Endothelial cell of umbilical vein (primary cell): ENCODE data around the gene SYNE3. TPM values are rescaled to one million over a fixed set of nuclear protein-coding genes. Genes with fewer than 3 reads are reported as not detected.

Source experiments
- BruUV-seq: library from RNA; stranded (reverse); fragments of 400-500 nt; replicated peaks from 2 replicates; lab custom pipeline; 2021; lab: Mats Ljungman, UMichigan
- CTCF ChIA-PET: fragments of 300-600, 350-600 bp; sonication (Branson Sonifier 250); formaldehyde crosslinking; loops from one replicate; lab custom pipeline; 2021; ENCODE audit warnings: antibody characterized with exemption, inconsistent platforms; lab: Charles Lee
- POLR2A ChIA-PET: fragments of 300-600, 350-600 bp; sonication (Branson Sonifier 250); formaldehyde crosslinking; loops from one replicate; lab custom pipeline; 2021; ENCODE audit warnings: antibody characterized with exemption, inconsistent platforms; lab: Charles Lee
- DNase-seq: peaks from one replicate; pipeline ENCODE4 v3.0.0-alpha.2; 2011; ENCODE audit warnings: low read depth, low spot score
- FAIRE-seq: peaks from 2 replicates; lab custom pipeline; 2011; peaks lifted over from hg19 to GRCh38; lab: Jason Lieb, UNC
- H2AFZ ChIP-seq: 2 replicates; pipeline ENCODE4 v1.6.0; 2012; ENCODE audit warnings: low read depth, low read length, control low read depth, inconsistent platforms
- H3K27ac ChIP-seq: 2 replicates; pipeline ENCODE4 v1.5.1; 2011; ENCODE audit warnings: low read depth, mild to moderate bottlenecking, control low read depth, low read length, moderate library complexity; ENCODE audit not compliant: insufficient read depth
- H3K27me3 ChIP-seq, 2 experiments: 2 replicates each; pipeline versions ENCODE4 v1.6.0 to v1.6.1; 2011; ENCODE audit warnings: low read length in 2 of 2, mixed read lengths in 1 of 2; ENCODE audit not compliant: control insufficient read depth in 2 of 2, insufficient read depth in 2 of 2
- H3K36me3 ChIP-seq, 2 experiments: 2 replicates in 1 of 2; 3 replicates in 1 of 2; pipeline ENCODE4 v1.5.1; 2011; ENCODE audit warnings: low read length in 2 of 2, mild to moderate bottlenecking in 1 of 2, moderate library complexity in 1 of 2; ENCODE audit not compliant: control insufficient read depth in 2 of 2, insufficient read depth in 2 of 2; ENCODE audit errors: extremely low read depth in 1 of 2
- H3K4me1 ChIP-seq: 3 replicates; pipeline ENCODE4 v1.5.1; 2011; ENCODE audit warnings: mild to moderate bottlenecking, low read length; ENCODE audit not compliant: control insufficient read depth, insufficient read depth; ENCODE audit errors: extremely low read depth
- H3K4me2 ChIP-seq: 2 replicates; pipeline ENCODE4 v1.6.1; 2011; ENCODE audit warnings: low read length, control low read depth, mixed read lengths; ENCODE audit not compliant: insufficient read depth
- H3K4me3 ChIP-seq, 3 experiments: fragments of 200-600 bp in 1 of 3; sonication (generic), shearing (Covaris generic) in 1 of 3; replicated peaks in 1 of 3; 2 replicates each; pipeline ENCODE4 v1.5.1; 2011 to 2016; ENCODE audit warnings: control low read depth in 3 of 3, low read length in 3 of 3, mild to moderate bottlenecking in 2 of 3, inconsistent platforms in 1 of 3, low read depth in 1 of 3, moderate library complexity in 1 of 3; ENCODE audit not compliant: insufficient read depth in 1 of 3
- H3K79me2 ChIP-seq: 2 replicates; pipeline ENCODE4 v1.6.0; 2012; ENCODE audit warnings: low read length, inconsistent platforms; ENCODE audit not compliant: control insufficient read depth, insufficient read depth
- H3K9ac ChIP-seq: replicated peaks from 2 replicates; pipeline ENCODE3; 2011; ENCODE audit warnings: low read length, control low read depth; ENCODE audit not compliant: insufficient read depth; ENCODE audit errors: extremely low read depth
- H3K9me1 ChIP-seq: replicated peaks from 3 replicates; pipeline ENCODE4 v1.6.0; 2011; ENCODE audit warnings: mild to moderate bottlenecking, low read length; ENCODE audit not compliant: control insufficient read depth, insufficient read depth; ENCODE audit errors: extremely low read depth
- H3K9me3 ChIP-seq: replicated peaks from 2 replicates; pipeline ENCODE4 v1.5.1; 2012; ENCODE audit warnings: low read length, inconsistent platforms; ENCODE audit not compliant: control insufficient read depth, insufficient read depth
- H4K20me1 ChIP-seq: replicated peaks from 2 replicates; pipeline ENCODE3; 2011; ENCODE audit warnings: mild to moderate bottlenecking, low read length; ENCODE audit not compliant: control insufficient read depth, insufficient read depth; ENCODE audit errors: extremely low read depth
- CTCF ChIP-seq, 2 donors: IDR thresholded peaks; 1 replicate in 1 of 2; 2 replicates in 1 of 2; pipeline ENCODE4 v1.5.1; 2011; ENCODE audit warnings: low read length in 2 of 2, mild to moderate bottlenecking in 2 of 2, moderate library complexity in 2 of 2, control low read depth in 1 of 2, inconsistent platforms in 1 of 2, low read depth in 1 of 2; ENCODE audit not compliant: insufficient read depth in 1 of 2; ENCODE audit errors: extremely low read depth in 1 of 2
- EZH2 ChIP-seq: IDR thresholded peaks from 2 replicates; pipeline ENCODE4 v1.6.1; 2012; ENCODE audit warnings: borderline replicate concordance, low read depth, mild to moderate bottlenecking, moderate library complexity, low read length, inconsistent platforms; ENCODE audit not compliant: severe bottlenecking
- FOS ChIP-seq: IDR thresholded peaks from 2 replicates; pipeline ENCODE4 v1.6.1; 2011; ENCODE audit warnings: mild to moderate bottlenecking, low read length, moderate library complexity, borderline replicate concordance; ENCODE audit not compliant: insufficient read depth
- GATA2 ChIP-seq: IDR thresholded peaks from 2 replicates; pipeline ENCODE4 v1.7.0; 2011; ENCODE audit warnings: low read depth, mild to moderate bottlenecking, moderate library complexity, mixed read lengths, low read length; ENCODE audit not compliant: insufficient read length, insufficient read depth
- JUN ChIP-seq: IDR thresholded peaks from 2 replicates; pipeline ENCODE4 v1.6.1; 2011; ENCODE audit warnings: borderline replicate concordance, low read depth; ENCODE audit not compliant: insufficient read length, insufficient read depth
- MYC ChIP-seq: IDR thresholded peaks from one replicate; pipeline ENCODE4 v1.6.1; 2011; ENCODE audit warnings: mild to moderate bottlenecking, low read depth, low read length
- POLR2A ChIP-seq: IDR thresholded peaks from 2 replicates; pipeline ENCODE4 v1.6.1; 2012; ENCODE audit warnings: low read depth, mild to moderate bottlenecking, control low read depth, low read length
- POLR2AphosphoS5 ChIP-seq: IDR thresholded peaks from 2 replicates; pipeline ENCODE4 v1.6.1; 2012; ENCODE audit warnings: low read depth, mild to moderate bottlenecking, control low read depth, low read length, moderate library complexity; ENCODE audit not compliant: insufficient read depth
- dilution Hi-C: fragments of 300-500 bp; cut with MboI; formaldehyde crosslinking; loops from one replicate; pipeline ENCODE4 v1.15.0; 2019; ENCODE audit warnings: low sequenced_read_pairs; ENCODE audit not compliant: extremely low pct_ligation_motif_present
- intact Hi-C: fragments of 100-400 bp; cut with micrococcal nuclease; formaldehyde crosslinking; loops from one replicate; pipeline ENCODE4 v1.10.0; 2022
- polyA plus RNA-seq, 4 experiments: library from polyadenylated mRNA; depleted of rRNA in 3 of 4; stranded (reverse) in 3 of 4; unstranded in 1 of 4; fragments of >200 nt; gene quantifications; 2 replicates each; pipeline versions ENCODE4 v1.2.1 to v1.2.3, GENCODE V29; 2011 to 2012; ENCODE audit warnings: missing spikeins in 1 of 4
- total RNA-seq: library from RNA; stranded (reverse); gene quantifications from 2 replicates; pipeline ENCODE4 v1.2.3, GENCODE V29; 2021
- TF ChIP-seq, protein P1 (sequence below): IDR thresholded peaks from 2 replicates; pipeline ENCODE4 v1.6.1; 2011; ENCODE audit not compliant: insufficient read depth, insufficient read length

SYNE3 gene
- total and polyA plus RNA-seq, 2 donors (not counting 3 experiments of a cell fraction or from before 2014, with no cell fraction given): 3.0 to 18.8 TPM

DNA sequence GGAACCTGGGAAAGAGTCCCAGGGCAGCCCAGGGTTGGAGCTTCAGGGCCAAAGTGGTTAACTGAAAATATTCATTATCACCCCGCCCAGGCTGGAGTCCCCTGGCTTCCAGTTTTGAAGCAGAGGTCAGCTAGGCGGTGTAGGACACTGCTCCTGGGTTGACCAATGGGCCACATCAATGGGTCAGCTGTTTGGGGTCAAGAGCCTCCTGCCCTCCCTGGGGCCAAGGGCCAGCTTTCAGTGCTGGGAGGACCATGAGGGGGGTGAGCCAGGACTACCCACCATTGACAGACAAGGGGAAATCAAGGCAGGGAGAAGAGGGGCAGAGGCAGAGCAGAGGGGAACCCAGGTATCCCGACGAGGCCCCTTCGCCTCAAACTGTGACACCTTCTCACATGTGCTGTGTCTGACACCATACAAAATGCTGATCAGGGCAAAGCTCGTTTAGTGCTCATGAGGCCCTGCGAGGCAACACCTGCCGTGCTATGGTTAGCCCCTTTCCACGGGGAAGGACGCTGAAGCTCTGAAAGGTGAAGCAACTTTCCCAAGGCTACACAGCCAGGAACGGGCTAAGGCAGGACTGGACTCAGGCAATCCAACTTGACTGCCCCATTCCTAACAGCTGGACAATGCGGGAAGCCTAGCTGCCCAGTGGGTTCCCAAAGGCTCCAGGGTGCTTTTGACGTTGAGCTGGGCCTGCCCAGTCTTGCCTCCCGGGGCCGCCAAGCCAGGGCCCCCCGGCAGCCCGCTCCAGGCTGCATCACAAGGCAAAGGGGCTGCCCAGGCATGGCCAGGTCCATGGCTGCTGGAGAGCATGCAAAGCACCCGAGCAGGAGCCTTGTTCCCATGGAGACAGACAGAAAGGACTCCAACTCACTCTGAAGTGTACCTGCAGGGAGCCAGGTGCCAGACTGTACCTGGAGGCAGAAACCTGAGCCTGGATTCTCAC is 2.0 kb downstream of the SYNE3 start:
- Histone ChIP-seq H3K9me3 (no peaks in the 10 kb centered on the region), H3K27me3 (no peaks in the 10 kb centered on the region), H3K9ac (no peak overlapping the region), H3K9me1 (no peaks in the 10 kb centered on the region), H4K20me1 (no peaks in the 10 kb centered on the region), H3K4me2 (peak overlapping the region; percentile 64), H3K36me3 (no peaks in the 10 kb centered on the region), H3K27ac (no peak overlapping the region), H2AFZ (no peak overlapping the region), H3K4me3 (no peak overlapping the region), H3K4me1 (peaks cover 44% of the 10 kb centered on the region), H3K79me2 (no peaks in the 10 kb centered on the region)
- ChIA-PET CTCF (interaction anchor here (0.7 to 6.6 kb wide), 9 partner anchors 9 to 87 kb away, joined by 3 to 79 read pairs (median 10); no protein-coding TSS in a partner anchor), POLR2A (interaction anchor here (1.5 kb wide), 1 partner anchor 9 kb away, joined by 4 read pairs; no protein-coding TSS in a partner anchor)
- no peak for FAIRE-seq
- TF ChIP-seq POLR2AphosphoS5: no peak
- TF ChIP-seq MYC: no peak
- TF ChIP-seq JUN: no peak
- no peak for TF ChIP-seq POLR2A
- TF ChIP-seq FOS: no peak
- TF ChIP-seq, protein P1, sequence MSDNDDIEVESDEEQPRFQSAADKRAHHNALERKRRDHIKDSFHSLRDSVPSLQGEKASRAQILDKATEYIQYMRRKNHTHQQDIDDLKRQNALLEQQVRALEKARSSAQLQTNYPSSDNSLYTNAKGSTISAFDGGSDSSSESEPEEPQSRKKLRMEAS: no peak
- TF ChIP-seq EZH2: no peak
- TF ChIP-seq CTCF (IDR thresholded peaks at IDR 0.05; ENCODE audit: extremely low read depth in 1 of 2, insufficient read depth in 1 of 2, low read depth in 1 of 2, low read length in 2 of 2): no peak
- TF ChIP-seq GATA2: no peak
- dilution Hi-C loops: no loop called here
- no peak for DNase-seq
- BruUV-seq: no TSS peak
- intact Hi-C loops: loop anchor here (1.0 to 10.0 kb wide), 4 partner anchors 7 to 360 kb away; partner anchors contain the start of gene DICER1
